HepG2 (cell line): ENCODE measurements around the gene DNAJC4. TPM values are rescaled to one million over a fixed set of nuclear protein-coding genes. Genes with fewer than 3 reads are reported as not detected.

Experiments used
- ATF1 ChIP-seq: IDR thresholded peaks from 2 replicates; pipeline ENCODE4 v1.6.1; 2016; ENCODE audit warnings: mild to moderate bottlenecking, control low read depth
- BRCA1 ChIP-seq: sonication (generic); formaldehyde crosslinking; IDR thresholded peaks from 2 replicates; pipeline ENCODE4 v1.4.0; 2020; ENCODE audit warnings: missing genetic modification reagents
- FOXK2 ChIP-seq: fragments of 450-650 bp; IDR thresholded peaks from 2 replicates; pipeline ENCODE4 v1.6.1; 2016
- MEF2D ChIP-seq: sonication (generic); formaldehyde crosslinking; IDR thresholded peaks from 2 replicates; pipeline ENCODE4 v1.5.1; 2020; ENCODE audit warnings: mild to moderate bottlenecking, missing genetic modification reagents
- MIER2 ChIP-seq: IDR thresholded peaks from 2 replicates; pipeline ENCODE4 v1.6.1; 2016; ENCODE audit warnings: missing biosample characterization, missing genetic modification reagents
- MIXL1 ChIP-seq: IDR thresholded peaks from 2 replicates; pipeline ENCODE4 v1.6.1; 2016
- MYC ChIP-seq: sonication (generic); formaldehyde crosslinking; IDR thresholded peaks from 2 replicates; pipeline ENCODE4 v1.9.0; 2021; ENCODE audit warnings: missing genetic modification reagents, borderline replicate concordance
- NR2F1 ChIP-seq, 2 experiments: fragments of 450-650 bp in 1 of 2; formaldehyde crosslinking in 1 of 2; IDR thresholded peaks; 2 replicates each; pipeline versions ENCODE4 v1.5.0 to v1.6.1; 2016 to 2020; ENCODE audit warnings: mild to moderate bottlenecking in 1 of 2, missing compliant biosample characterization in 1 of 2, missing genetic modification reagents in 1 of 2, moderate library complexity in 1 of 2
- PCBP2 ChIP-seq: fragments of 200-400 bp; formaldehyde crosslinking; optimal IDR thresholded peaks from 2 replicates; pipeline ENCODE3; 2018; ENCODE audit warnings: low read length, low read depth; ENCODE audit not compliant: poor library complexity, severe bottlenecking
- RBFOX2 ChIP-seq: fragments of 200-400 bp; formaldehyde crosslinking; IDR thresholded peaks from 2 replicates; pipeline ENCODE4 v1.6.1; 2017; ENCODE audit warnings: low read depth, mild to moderate bottlenecking, low read length
- ZBTB43 ChIP-seq: sonication (generic); formaldehyde crosslinking; conservative IDR thresholded peaks from 2 replicates; pipeline ENCODE4 v1.4.0; 2020; ENCODE audit warnings: missing genetic modification reagents
- ZNF180 ChIP-seq: sonication (generic); formaldehyde crosslinking; IDR thresholded peaks from 2 replicates; pipeline ENCODE4 v1.4.0; 2020; ENCODE audit warnings: low read depth, missing genetic modification reagents, borderline replicate concordance
- ZNF230 ChIP-seq: sonication (generic); formaldehyde crosslinking; IDR thresholded peaks from 2 replicates; pipeline ENCODE4 v1.4.0; 2020; ENCODE audit warnings: mild to moderate bottlenecking, missing genetic modification reagents
- ZNF234 ChIP-seq: sonication (generic); formaldehyde crosslinking; conservative IDR thresholded peaks from 2 replicates; pipeline ENCODE4 v1.5.1; 2020; ENCODE audit warnings: mild to moderate bottlenecking, missing genetic modification reagents
- ZNF335 ChIP-seq: sonication (generic); formaldehyde crosslinking; IDR thresholded peaks from 2 replicates; pipeline ENCODE4 v1.4.0; 2020; ENCODE audit warnings: missing genetic modification reagents
- ZNF816 ChIP-seq: sonication (generic); formaldehyde crosslinking; IDR thresholded peaks from 2 replicates; pipeline ENCODE4 v1.8.0; 2022; ENCODE audit warnings: missing genetic modification reagents, mild to moderate bottlenecking, borderline replicate concordance
- ZNF891 ChIP-seq: sonication (generic); formaldehyde crosslinking; IDR thresholded peaks from 2 replicates; pipeline ENCODE4 v1.5.0; 2020; ENCODE audit warnings: mild to moderate bottlenecking, missing genetic modification reagents
- ZSCAN29 ChIP-seq: sonication (generic); formaldehyde crosslinking; conservative IDR thresholded peaks from 2 replicates; pipeline ENCODE4 v1.4.0; 2020; ENCODE audit warnings: mild to moderate bottlenecking, missing genetic modification reagents
- polyA plus RNA-seq, 8 experiments: library from polyadenylated mRNA; depleted of rRNA in 3 of 8; stranded (reverse) in 7 of 8; unstranded in 1 of 8; fragments of >200 nt; fragmentation: Illumina TruSeq in 4 of 8; extraction: Trizol in 4 of 8; gene quantifications; 2 replicates each; pipeline versions ENCODE4 v1.2.1 to v1.2.3, GENCODE V29; 2011 to 2016; ENCODE audit warnings: low read depth in 4 of 8, missing spikeins in 1 of 8, mixed read lengths in 1 of 8; ENCODE audit not compliant: insufficient read depth in 1 of 8
- total RNA-seq, 5 experiments: library from RNA; depleted of rRNA; stranded (reverse); fragments of >200 nt; fragmentation: Illumina TruSeq; extraction: Trizol; gene quantifications; 2 replicates each; pipeline ENCODE4 v1.2.3, GENCODE V29; 2016; ENCODE audit warnings: low read depth in 1 of 5
- TF ChIP-seq, protein P1 (sequence below): sonication (generic); formaldehyde crosslinking; IDR thresholded peaks from 2 replicates; pipeline ENCODE4 v1.4.0; 2020; ENCODE audit warnings: missing genetic modification reagents, borderline replicate concordance
- TF ChIP-seq, protein P2 (sequence below): sonication (generic); formaldehyde crosslinking; IDR thresholded peaks from 2 replicates; pipeline ENCODE4 v1.4.0; 2020; ENCODE audit warnings: mild to moderate bottlenecking, missing genetic modification reagents, borderline replicate concordance
- TF ChIP-seq, protein P3 (sequence below): sonication (generic); formaldehyde crosslinking; IDR thresholded peaks from 2 replicates; pipeline ENCODE4 v1.9.0; 2021; ENCODE audit warnings: missing genetic modification reagents, borderline replicate concordance

The DNAJC4 gene
- total and polyA plus RNA-seq, 2 of the 13 experiments (the other 11 are each of a cell fraction or from before 2014, with no cell fraction given) = 10.3 to 60.8 TPM

GRCh38 chr11:64185175-64185692 is 45.1 kb upstream of the DNAJC4 start (continued):
- TF ChIP-seq PCBP2 = no peak
- TF ChIP-seq, protein P1, sequence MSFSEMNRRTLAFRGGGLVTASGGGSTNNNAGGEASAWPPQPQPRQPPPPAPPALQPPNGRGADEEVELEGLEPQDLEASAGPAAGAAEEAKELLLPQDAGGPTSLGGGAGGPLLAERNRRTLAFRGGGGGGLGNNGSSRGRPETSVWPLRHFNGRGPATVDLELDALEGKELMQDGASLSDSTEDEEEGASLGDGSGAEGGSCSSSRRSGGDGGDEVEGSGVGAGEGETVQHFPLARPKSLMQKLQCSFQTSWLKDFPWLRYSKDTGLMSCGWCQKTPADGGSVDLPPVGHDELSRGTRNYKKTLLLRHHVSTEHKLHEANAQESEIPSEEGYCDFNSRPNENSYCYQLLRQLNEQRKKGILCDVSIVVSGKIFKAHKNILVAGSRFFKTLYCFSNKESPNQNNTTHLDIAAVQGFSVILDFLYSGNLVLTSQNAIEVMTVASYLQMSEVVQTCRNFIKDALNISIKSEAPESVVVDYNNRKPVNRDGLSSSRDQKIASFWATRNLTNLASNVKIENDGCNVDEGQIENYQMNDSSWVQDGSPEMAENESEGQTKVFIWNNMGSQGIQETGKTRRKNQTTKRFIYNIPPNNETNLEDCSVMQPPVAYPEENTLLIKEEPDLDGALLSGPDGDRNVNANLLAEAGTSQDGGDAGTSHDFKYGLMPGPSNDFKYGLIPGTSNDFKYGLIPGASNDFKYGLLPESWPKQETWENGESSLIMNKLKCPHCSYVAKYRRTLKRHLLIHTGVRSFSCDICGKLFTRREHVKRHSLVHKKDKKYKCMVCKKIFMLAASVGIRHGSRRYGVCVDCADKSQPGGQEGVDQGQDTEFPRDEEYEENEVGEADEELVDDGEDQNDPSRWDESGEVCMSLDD (CRISPR knock-in tag) = 0 out of 2 replicates have a peak, but pooled peaks have one; percentile 24
- TF ChIP-seq ZNF816 (CRISPR knock-in tag) = no peak; the same call in 1 of the 2 replicates
- TF ChIP-seq ZNF335 (CRISPR knock-in tag) = peak; percentile 66; the same call in 1 of the 2 replicates
- peak; percentile 98 for TF ChIP-seq ZNF891 (CRISPR knock-in tag)
- peak; percentile 97 for TF ChIP-seq ZNF230
- no peak for TF ChIP-seq BRCA1 (CRISPR knock-in tag)
- peak; percentile 23; the same call in 1 of the 2 replicates for TF ChIP-seq ZNF180 (CRISPR knock-in tag)
- TF ChIP-seq, protein P2, sequence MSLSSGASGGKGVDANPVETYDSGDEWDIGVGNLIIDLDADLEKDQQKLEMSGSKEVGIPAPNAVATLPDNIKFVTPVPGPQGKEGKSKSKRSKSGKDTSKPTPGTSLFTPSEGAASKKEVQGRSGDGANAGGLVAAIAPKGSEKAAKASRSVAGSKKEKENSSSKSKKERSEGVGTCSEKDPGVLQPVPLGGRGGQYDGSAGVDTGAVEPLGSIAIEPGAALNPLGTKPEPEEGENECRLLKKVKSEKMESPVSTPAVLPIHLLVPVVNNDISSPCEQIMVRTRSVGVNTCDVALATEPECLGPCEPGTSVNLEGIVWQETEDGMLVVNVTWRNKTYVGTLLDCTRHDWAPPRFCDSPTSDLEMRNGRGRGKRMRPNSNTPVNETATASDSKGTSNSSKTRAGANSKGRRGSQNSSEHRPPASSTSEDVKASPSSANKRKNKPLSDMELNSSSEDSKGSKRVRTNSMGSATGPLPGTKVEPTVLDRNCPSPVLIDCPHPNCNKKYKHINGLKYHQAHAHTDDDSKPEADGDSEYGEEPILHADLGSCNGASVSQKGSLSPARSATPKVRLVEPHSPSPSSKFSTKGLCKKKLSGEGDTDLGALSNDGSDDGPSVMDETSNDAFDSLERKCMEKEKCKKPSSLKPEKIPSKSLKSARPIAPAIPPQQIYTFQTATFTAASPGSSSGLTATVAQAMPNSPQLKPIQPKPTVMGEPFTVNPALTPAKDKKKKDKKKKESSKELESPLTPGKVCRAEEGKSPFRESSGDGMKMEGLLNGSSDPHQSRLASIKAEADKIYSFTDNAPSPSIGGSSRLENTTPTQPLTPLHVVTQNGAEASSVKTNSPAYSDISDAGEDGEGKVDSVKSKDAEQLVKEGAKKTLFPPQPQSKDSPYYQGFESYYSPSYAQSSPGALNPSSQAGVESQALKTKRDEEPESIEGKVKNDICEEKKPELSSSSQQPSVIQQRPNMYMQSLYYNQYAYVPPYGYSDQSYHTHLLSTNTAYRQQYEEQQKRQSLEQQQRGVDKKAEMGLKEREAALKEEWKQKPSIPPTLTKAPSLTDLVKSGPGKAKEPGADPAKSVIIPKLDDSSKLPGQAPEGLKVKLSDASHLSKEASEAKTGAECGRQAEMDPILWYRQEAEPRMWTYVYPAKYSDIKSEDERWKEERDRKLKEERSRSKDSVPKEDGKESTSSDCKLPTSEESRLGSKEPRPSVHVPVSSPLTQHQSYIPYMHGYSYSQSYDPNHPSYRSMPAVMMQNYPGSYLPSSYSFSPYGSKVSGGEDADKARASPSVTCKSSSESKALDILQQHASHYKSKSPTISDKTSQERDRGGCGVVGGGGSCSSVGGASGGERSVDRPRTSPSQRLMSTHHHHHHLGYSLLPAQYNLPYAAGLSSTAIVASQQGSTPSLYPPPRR (CRISPR knock-in tag) = peak; percentile 68; the same call in 1 of the 2 replicates
- no peak for TF ChIP-seq ATF1 (CRISPR knock-in tag)
- peak; percentile 99 for TF ChIP-seq RBFOX2
- TF ChIP-seq MYC (CRISPR knock-in tag) = peak; percentile 97
- peak; percentile 71; the same call in 1 of the 2 replicates for TF ChIP-seq ZBTB43 (CRISPR knock-in tag)
- TF ChIP-seq FOXK2 = no peak
- TF ChIP-seq, protein P3, sequence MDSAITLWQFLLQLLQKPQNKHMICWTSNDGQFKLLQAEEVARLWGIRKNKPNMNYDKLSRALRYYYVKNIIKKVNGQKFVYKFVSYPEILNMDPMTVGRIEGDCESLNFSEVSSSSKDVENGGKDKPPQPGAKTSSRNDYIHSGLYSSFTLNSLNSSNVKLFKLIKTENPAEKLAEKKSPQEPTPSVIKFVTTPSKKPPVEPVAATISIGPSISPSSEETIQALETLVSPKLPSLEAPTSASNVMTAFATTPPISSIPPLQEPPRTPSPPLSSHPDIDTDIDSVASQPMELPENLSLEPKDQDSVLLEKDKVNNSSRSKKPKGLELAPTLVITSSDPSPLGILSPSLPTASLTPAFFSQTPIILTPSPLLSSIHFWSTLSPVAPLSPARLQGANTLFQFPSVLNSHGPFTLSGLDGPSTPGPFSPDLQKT (CRISPR knock-in tag) = no peak; the same call in 1 of the 2 replicates
- peak; percentile 85 for TF ChIP-seq MEF2D (CRISPR knock-in tag)
- TF ChIP-seq NR2F1 (CRISPR knock-in tag; IDR thresholded peaks at IDR 0.05) = peak in 1 of 2 experiments; percentile 35; a peak in 1 of 4 replicates
- peak; percentile 52; the same call in 1 of the 2 replicates for TF ChIP-seq MIER2
- peak; percentile 64 for TF ChIP-seq ZSCAN29 (CRISPR knock-in tag)
- TF ChIP-seq ZNF234 (CRISPR knock-in tag) = no peak
- no peak for TF ChIP-seq MIXL1 (CRISPR knock-in tag)
